WTC11 (cell line): ENCODE measurements around the gene HDHD2. TPM values are rescaled to one million over a fixed set of nuclear protein-coding genes. Genes with fewer than 3 reads are reported as not detected.

Source experiments
- ATAC-seq: fragments of 200-7000 bp; cut with Tn5 transposase; 2 replicates; pipeline ENCODE4 v1.10.0; 2021; ENCODE audit warnings: mild to moderate bottlenecking, moderate library complexity
- CTCF ChIA-PET: fragments of 300-600 bp; sonication (Branson Sonifier 250); formaldehyde crosslinking; loops from one replicate; lab custom pipeline; 2021; ENCODE audit warnings: antibody characterized with exemption; lab: Charles Lee
- POLR2A ChIA-PET: fragments of 350-600 bp; sonication (Branson Sonifier 250); formaldehyde crosslinking; loops from one replicate; lab custom pipeline; 2021; ENCODE audit warnings: antibody characterized with exemption; lab: Charles Lee
- DNase-seq: peaks from one replicate; pipeline ENCODE4 v3.0.0; 2021; ENCODE audit warnings: low spot score
- H3K27ac Mint-ChIP-seq: 2 replicates; pipeline ENCODE4 v1.8.0; 2021; ENCODE audit warnings: mixed read lengths
- H3K27me3 Mint-ChIP-seq: 2 replicates; pipeline ENCODE4 v1.8.0; 2021; ENCODE audit warnings: low read depth, mild to moderate bottlenecking, moderate library complexity, mixed read lengths
- H3K36me3 Mint-ChIP-seq: 2 replicates; pipeline ENCODE4 v1.8.0; 2021; ENCODE audit warnings: mixed read lengths
- H3K4me1 Mint-ChIP-seq: 2 replicates; pipeline ENCODE4 v1.8.0; 2022; ENCODE audit warnings: mixed read lengths
- H3K4me3 Mint-ChIP-seq: 2 replicates; pipeline ENCODE4 v1.8.0; 2021; ENCODE audit warnings: mild to moderate bottlenecking, moderate library complexity, mixed read lengths
- H3K9me3 Mint-ChIP-seq: 2 replicates; pipeline ENCODE4 v1.8.0; 2021; ENCODE audit warnings: mixed read lengths
- ATF3 ChIP-seq: sonication (generic); formaldehyde crosslinking; conservative IDR thresholded peaks from 2 replicates; pipeline ENCODE4 v1.8.1; 2022; ENCODE audit warnings: mild to moderate bottlenecking, missing genetic modification reagents
- CBFB ChIP-seq: sonication (generic); formaldehyde crosslinking; IDR thresholded peaks from 2 replicates; pipeline ENCODE4 v1.8.1; 2022; ENCODE audit warnings: mild to moderate bottlenecking, low read depth, missing genetic modification reagents
- CREM ChIP-seq: sonication (generic); formaldehyde crosslinking; IDR thresholded peaks from 2 replicates; pipeline ENCODE4 v1.8.1; 2022; ENCODE audit warnings: mild to moderate bottlenecking, missing genetic modification reagents, moderate library complexity
- ERG ChIP-seq: fragments of 250-450 bp; sonication (Bioruptor Pico); IDR thresholded peaks from 2 replicates; pipeline ENCODE4 v1.8.0; 2021; ENCODE audit warnings: mild to moderate bottlenecking
- FOXK1 ChIP-seq: sonication (generic); formaldehyde crosslinking; IDR thresholded peaks from 2 replicates; pipeline ENCODE4 v1.8.0; 2022; ENCODE audit warnings: mild to moderate bottlenecking, moderate library complexity, missing genetic modification reagents
- GRHL2 ChIP-seq: fragments of 250-450 bp; sonication (Bioruptor Pico); IDR thresholded peaks from 2 replicates; pipeline ENCODE4 v1.8.0; 2022; ENCODE audit warnings: mild to moderate bottlenecking, moderate library complexity; ENCODE audit not compliant: insufficient replicate concordance, severe bottlenecking
- IRF2 ChIP-seq: sonication (generic); formaldehyde crosslinking; IDR thresholded peaks from 2 replicates; pipeline ENCODE4 v1.8.0; 2022; ENCODE audit warnings: low read depth, missing genetic modification reagents, borderline replicate concordance
- NFE2L1 ChIP-seq: sonication (generic); formaldehyde crosslinking; IDR thresholded peaks from 2 replicates; pipeline ENCODE4 v1.8.1; 2023; ENCODE audit warnings: missing genetic modification reagents
- PRDM15 ChIP-seq: sonication (generic); formaldehyde crosslinking; IDR thresholded peaks from 2 replicates; pipeline ENCODE4 v1.8.0; 2022; ENCODE audit warnings: missing genetic modification reagents
- SMAD4 ChIP-seq: sonication (generic); formaldehyde crosslinking; IDR thresholded peaks from 2 replicates; pipeline ENCODE4 v1.8.0; 2022; ENCODE audit warnings: mild to moderate bottlenecking, missing genetic modification reagents
- SOX15 ChIP-seq: fragments of 250-450 bp; sonication (Bioruptor Pico); IDR thresholded peaks from 2 replicates; pipeline ENCODE4 v1.9.0; 2021; ENCODE audit warnings: mild to moderate bottlenecking
- TEAD1 ChIP-seq: sonication (generic); formaldehyde crosslinking; IDR thresholded peaks from 2 replicates; pipeline ENCODE4 v1.8.0; 2022; ENCODE audit warnings: mild to moderate bottlenecking, missing genetic modification reagents
- TP53 ChIP-seq: sonication (generic); formaldehyde crosslinking; IDR thresholded peaks from 2 replicates; pipeline ENCODE4 v1.8.1; 2023; ENCODE audit warnings: mild to moderate bottlenecking, missing genetic modification reagents
- USF2 ChIP-seq: sonication (generic); formaldehyde crosslinking; IDR thresholded peaks from 2 replicates; pipeline ENCODE4 v1.8.1; 2023; ENCODE audit warnings: mild to moderate bottlenecking, missing genetic modification reagents, moderate library complexity
- ZNF532 ChIP-seq: fragments of 250-450 bp; sonication (Bioruptor Pico); IDR thresholded peaks from 2 replicates; pipeline ENCODE4 v1.9.0; 2021; ENCODE audit warnings: mild to moderate bottlenecking, borderline replicate concordance
- ZSCAN18 ChIP-seq: fragments of 250-450 bp; sonication (Bioruptor Pico); IDR thresholded peaks from 2 replicates; pipeline ENCODE4 v2.1.2; 2022; ENCODE audit warnings: mild to moderate bottlenecking, moderate library complexity
- total RNA-seq: library from RNA; stranded (reverse); gene quantifications from 3 replicates; pipeline ENCODE4 v1.2.3, GENCODE V29; 2021

HDHD2 gene
- total RNA-seq, 1 experiment from 2014 or later: 42.1 TPM

- Mint-ChIP-seq H3K27me3 (no peaks in the 10 kb centered on the region), H3K4me3 (no peak overlapping the region), H3K4me1 (no peaks in the 10 kb centered on the region), H3K9me3 (no peaks in the 10 kb centered on the region), H3K27ac (no peak overlapping the region), H3K36me3 (no peaks in the 10 kb centered on the region)
- no peak for DNase-seq
- CTCF ChIA-PET: interaction anchor here (0.7 kb wide), 1 partner anchor 78 kb away, joined by 3 read pairs; no protein-coding TSS in a partner anchor
- TF ChIP-seq CBFB (CRISPR knock-in tag) (no peak), ZNF532 (CRISPR knock-in tag) (no peak), USF2 (CRISPR knock-in tag) (no peak), TP53 (no peak), IRF2 (CRISPR knock-in tag) (no peak)
- POLR2A ChIA-PET: no interaction called here
- ATAC-seq: no peak
These were observed 18.6 kb upstream of the HDHD2 start for GRCh38 chr18:47168913-47169312.

GRCh38 chr18:47168509-47168908 lies 18.2 kb upstream of the HDHD2 start:
- Mint-ChIP-seq H3K4me3 (no peak overlapping the region), H3K27ac (no peak overlapping the region), H3K4me1 (no peaks in the 10 kb centered on the region), H3K27me3 (no peaks in the 10 kb centered on the region), H3K36me3 (no peaks in the 10 kb centered on the region), H3K9me3 (no peaks in the 10 kb centered on the region)
- DNase-seq (no peak), ATAC-seq (no peak)
- TF ChIP-seq NFE2L1 (CRISPR knock-in tag) (no peak), FOXK1 (CRISPR knock-in tag) (no peak), SMAD4 (no peak), GRHL2 (CRISPR knock-in tag) (no peak), SOX15 (no peak), ERG (CRISPR knock-in tag) (no peak)
- ChIA-PET CTCF (interaction anchor here (0.7 kb wide), 2 partner anchors 34 to 78 kb away, joined by 3 to 4 read pairs; no protein-coding TSS in a partner anchor), POLR2A (no interaction called here)

GRCh38 chr18:47166294-47166693 lies 16.0 kb upstream of the HDHD2 start:
- CTCF ChIA-PET: no interaction called here
- no peak for TF ChIP-seq ZSCAN18 (CRISPR knock-in tag)
- TF ChIP-seq CREM (CRISPR knock-in tag): no peak
- TF ChIP-seq SOX15: no peak
- TF ChIP-seq PRDM15 (CRISPR knock-in tag): no peak
- no peak for TF ChIP-seq TEAD1 (CRISPR knock-in tag)
- no peak for TF ChIP-seq ATF3
- Mint-ChIP-seq H3K9me3 (no peaks in the 10 kb centered on the region), H3K4me1 (no peaks in the 10 kb centered on the region), H3K36me3 (no peaks in the 10 kb centered on the region), H3K27ac (no peak overlapping the region), H3K27me3 (no peaks in the 10 kb centered on the region), H3K4me3 (no peak overlapping the region)
- no peak for ATAC-seq
- DNase-seq: no peak
- POLR2A ChIA-PET: no interaction called here
